Breast epithelium (tissue), 4 donors: Measurements from ENCODE around the gene ZNF267. TPM values are rescaled to one million over a fixed set of nuclear protein-coding genes. Genes with fewer than 3 reads are reported as not detected.
A peak's percentile ranks its signal among the peaks of the same experiment; 100 is the strongest.
"Not testable (repeated sequence)": the region's sequence is repeated elsewhere in the genome, so short reads cannot be mapped to it uniquely, and the experiment has no call there.

Experiments used
- DNase-seq, 2 donors: peaks; one replicate each; pipeline ENCODE4 v3.0.0-alpha.2; 2019; ENCODE audit warnings: low spot score in 2 of 2
- H3K27ac ChIP-seq, 2 donors: fragments of 200-600 bp; sonication (generic) in 1 of 2; one replicate each; pipeline ENCODE4 v1.5.1; 2016 to 2019; ENCODE audit warnings: mild to moderate bottlenecking in 1 of 2
- H3K27me3 ChIP-seq, 2 donors: fragments of 200-600 bp; sonication (generic) in 1 of 2; one replicate each; pipeline versions ENCODE4 v1.5.1 to v1.6.0; 2017 to 2019; ENCODE audit warnings: control low read depth in 1 of 2, mild to moderate bottlenecking in 1 of 2
- H3K36me3 ChIP-seq: fragments of 200-600 bp; one replicate; pipeline ENCODE4 v1.5.1; 2019
- H3K4me1 ChIP-seq, 2 donors: fragments of 200-600 bp; sonication (generic); one replicate each; pipeline ENCODE4 v1.5.1; 2016 to 2019; ENCODE audit warnings: control low read depth in 1 of 2
- H3K4me3 ChIP-seq, 3 donors: fragments of 200-600 bp; sonication (generic); 1 replicate in 2 of 3; 2 replicates in 1 of 3; pipeline ENCODE4 v1.5.1; 2016 to 2019; ENCODE audit warnings: mild to moderate bottlenecking in 3 of 3, moderate library complexity in 2 of 3
- H3K9me3 ChIP-seq, 2 donors: fragments of 200-600 bp; sonication (generic) in 1 of 2; one replicate each; pipeline ENCODE4 v1.5.1; 2016 to 2019; ENCODE audit warnings: control low read depth in 1 of 2
- POLR2A ChIP-seq: fragments of 450-650 bp; IDR thresholded peaks from one replicate; pipeline ENCODE4 v1.6.1; 2016; ENCODE audit warnings: antibody characterized with exemption, mild to moderate bottlenecking, moderate library complexity
- POLR2AphosphoS5 ChIP-seq, 3 donors: sonication (generic); formaldehyde crosslinking; IDR thresholded peaks; one replicate each; pipeline ENCODE4 v1.6.1; 2017; ENCODE audit warnings: antibody characterized with exemption in 3 of 3
- intact Hi-C: fragments of 100-400 bp; cut with DNase I; formaldehyde crosslinking; loops from one replicate; pipeline ENCODE4 v1.15.1; 2023; ENCODE audit warnings: low total_unique reads
- total RNA-seq, 3 donors: library from RNA; depleted of rRNA; stranded (reverse); fragments of >200 nt; gene quantifications; one replicate each; pipeline ENCODE4 v1.1.0, GENCODE V29; 2016
- TF ChIP-seq, protein P1 (sequence below), 3 donors: fragments of 450-650 bp; IDR thresholded peaks; one replicate each; pipeline ENCODE4 v1.5.1; 2016 to 2017; ENCODE audit warnings: antibody characterized with exemption in 3 of 3, mild to moderate bottlenecking in 3 of 3, moderate library complexity in 3 of 3

Gene ZNF267
- total RNA-seq, 3 donors from 2014 or later, result 12.8 to 24.9 (median 13.8) TPM

GRCh38 chr16:31897283-31897682, 23.7 kb downstream of the ZNF267 start:
- Histone ChIP-seq H3K9me3 (peaks cover 10 to 17% of the 10 kb centered on the region in 2 donors), H3K27me3 (no peaks in the 10 kb centered on the region), H3K4me1 (no peaks in the 10 kb centered on the region), H3K36me3 (peaks cover 14% of the 10 kb centered on the region), H3K27ac (no peak overlapping the region), H3K4me3 (no peak overlapping the region)
- no peak for DNase-seq
- TF ChIP-seq POLR2AphosphoS5 (IDR thresholded peaks at IDR 0.05), result no peak
- TF ChIP-seq, protein P1, sequence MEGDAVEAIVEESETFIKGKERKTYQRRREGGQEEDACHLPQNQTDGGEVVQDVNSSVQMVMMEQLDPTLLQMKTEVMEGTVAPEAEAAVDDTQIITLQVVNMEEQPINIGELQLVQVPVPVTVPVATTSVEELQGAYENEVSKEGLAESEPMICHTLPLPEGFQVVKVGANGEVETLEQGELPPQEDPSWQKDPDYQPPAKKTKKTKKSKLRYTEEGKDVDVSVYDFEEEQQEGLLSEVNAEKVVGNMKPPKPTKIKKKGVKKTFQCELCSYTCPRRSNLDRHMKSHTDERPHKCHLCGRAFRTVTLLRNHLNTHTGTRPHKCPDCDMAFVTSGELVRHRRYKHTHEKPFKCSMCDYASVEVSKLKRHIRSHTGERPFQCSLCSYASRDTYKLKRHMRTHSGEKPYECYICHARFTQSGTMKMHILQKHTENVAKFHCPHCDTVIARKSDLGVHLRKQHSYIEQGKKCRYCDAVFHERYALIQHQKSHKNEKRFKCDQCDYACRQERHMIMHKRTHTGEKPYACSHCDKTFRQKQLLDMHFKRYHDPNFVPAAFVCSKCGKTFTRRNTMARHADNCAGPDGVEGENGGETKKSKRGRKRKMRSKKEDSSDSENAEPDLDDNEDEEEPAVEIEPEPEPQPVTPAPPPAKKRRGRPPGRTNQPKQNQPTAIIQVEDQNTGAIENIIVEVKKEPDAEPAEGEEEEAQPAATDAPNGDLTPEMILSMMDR (IDR thresholded peaks at IDR 0.05), result no peak
- TF ChIP-seq POLR2A, result no peak
- intact Hi-C loops, result no loop called here

- intact Hi-C loops, result no loop called here
- DNase-seq, result no peak
- no peaks in the 10 kb centered on the region for H3K27me3 ChIP-seq
- TF ChIP-seq POLR2AphosphoS5 (IDR thresholded peaks at IDR 0.05), result no peak
- TF ChIP-seq POLR2A, result no peak
- TF ChIP-seq, protein P1 (IDR thresholded peaks at IDR 0.05), result no peak
- H3K4me1 ChIP-seq, result no peaks in the 10 kb centered on the region
- H3K9me3 ChIP-seq, result peaks cover 14 to 23% of the 10 kb centered on the region in 2 donors
- peaks cover 14% of the 10 kb centered on the region for H3K36me3 ChIP-seq
- no peak overlapping the region for H3K27ac ChIP-seq
- H3K4me3 ChIP-seq, result no peak overlapping the region
Measured at GRCh38 chr16:31899505-31899904, 25.9 kb downstream of the ZNF267 start.

DNA sequence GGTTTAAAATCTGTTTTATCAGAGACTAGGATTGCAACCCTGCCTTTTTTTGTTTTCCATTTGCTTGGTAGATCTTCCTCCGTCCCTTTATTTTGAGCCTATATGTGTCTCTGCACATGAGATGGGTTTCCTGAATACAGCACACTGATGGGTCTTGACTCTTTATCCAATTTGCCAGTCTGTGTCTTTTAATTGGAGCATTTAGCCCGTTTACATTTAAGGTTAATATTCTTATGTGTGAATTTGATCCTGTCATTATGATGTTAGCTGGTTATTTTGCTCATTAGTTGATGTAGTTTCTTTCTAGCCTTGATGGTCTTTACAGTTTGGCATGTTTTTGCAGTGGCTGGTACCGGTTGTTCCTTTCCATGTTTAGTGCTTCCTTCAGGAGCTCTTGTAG, 31.0 kb downstream of the ZNF267 start:
- H3K9me3 ChIP-seq, result peaks cover 43 to 50% of the 10 kb centered on the region in 2 donors
- H3K4me1 ChIP-seq, H3K27me3 ChIP-seq, H3K27ac ChIP-seq, H3K36me3 ChIP-seq, H3K4me3 ChIP-seq, intact Hi-C loops, DNase-seq: not testable (repeated sequence)

GRCh38 chr16:31913668-31914067, 40.1 kb downstream of the ZNF267 start:
- Histone ChIP-seq H3K9me3 (peaks cover 79 to 99% of the 10 kb centered on the region in 2 donors), H3K27ac (no peak overlapping the region), H3K4me3 (peak overlapping the region in 1 of 3 donors; percentile 12), H3K36me3 (peaks cover 29% of the 10 kb centered on the region), H3K27me3 (no peaks in the 10 kb centered on the region), H3K4me1 (no peaks in the 10 kb centered on the region)
- TF ChIP-seq POLR2AphosphoS5 (IDR thresholded peaks at IDR 0.05) (no peak), POLR2A (no peak)
- TF ChIP-seq, protein P1 (IDR thresholded peaks at IDR 0.05), result no peak
- intact Hi-C loops, result no loop called here
- no peak for DNase-seq

GRCh38 chr16:31916056-31916488, 42.5 kb downstream of the ZNF267 start:
- no peak for TF ChIP-seq POLR2AphosphoS5 (IDR thresholded peaks at IDR 0.05)
- TF ChIP-seq POLR2A, result no peak
- TF ChIP-seq, protein P1 (IDR thresholded peaks at IDR 0.05), result no peak
- peak overlapping the region in 1 of 3 donors; percentile 3 for H3K4me3 ChIP-seq
- no peak for DNase-seq
- peaks cover 29% of the 10 kb centered on the region for H3K36me3 ChIP-seq
- no peaks in the 10 kb centered on the region for H3K27me3 ChIP-seq
- peaks cover 85 to 99% of the 10 kb centered on the region in 2 donors for H3K9me3 ChIP-seq
- H3K4me1 ChIP-seq, result no peaks in the 10 kb centered on the region
- no peak overlapping the region for H3K27ac ChIP-seq
- intact Hi-C loops, result no loop called here

- Histone ChIP-seq H3K36me3 (peaks cover 20% of the 10 kb centered on the region), H3K27ac (no peak overlapping the region), H3K27me3 (no peaks in the 10 kb centered on the region), H3K4me3 (no peak overlapping the region), H3K4me1 (no peaks in the 10 kb centered on the region), H3K9me3 (peaks cover 64 to 99% of the 10 kb centered on the region in 2 donors)
- DNase-seq, result no peak
- intact Hi-C loops, result no loop called here
- no peak for TF ChIP-seq POLR2A
- TF ChIP-seq POLR2AphosphoS5 (IDR thresholded peaks at IDR 0.05), result no peak
- TF ChIP-seq, protein P1 (IDR thresholded peaks at IDR 0.05), result no peak
Measured at GRCh38 chr16:31920373-31920772, 46.8 kb downstream of the ZNF267 start.

- H3K9me3 ChIP-seq, intact Hi-C loops, H3K36me3 ChIP-seq, H3K27me3 ChIP-seq, H3K4me1 ChIP-seq, H3K27ac ChIP-seq, H3K4me3 ChIP-seq, DNase-seq: not testable (repeated sequence)
Measured at GRCh38 chr16:31951806-31952205, 78.2 kb downstream of the ZNF267 start.

DNA sequence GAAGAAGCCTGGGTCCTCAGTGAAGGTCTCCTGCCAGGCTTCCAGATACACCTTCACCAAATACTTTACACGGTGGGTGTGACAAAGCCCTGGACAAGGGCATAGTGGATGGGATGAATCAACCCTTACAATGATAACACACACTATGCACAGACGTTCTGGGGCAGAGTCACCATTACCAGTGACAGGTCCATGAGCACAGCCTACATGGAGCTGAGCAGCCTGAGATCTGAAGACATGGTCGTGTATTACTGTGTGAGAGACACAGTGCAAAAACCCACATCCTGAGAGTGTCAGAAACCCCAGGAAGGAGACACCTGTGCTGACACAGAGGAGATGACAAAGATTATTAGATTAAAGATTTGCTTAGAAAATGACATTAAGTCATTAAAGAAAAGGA, 78.6 kb downstream of the ZNF267 start:
- H3K4me3 ChIP-seq, H3K27me3 ChIP-seq, H3K36me3 ChIP-seq, intact Hi-C loops, H3K4me1 ChIP-seq, H3K9me3 ChIP-seq, DNase-seq, H3K27ac ChIP-seq: not testable (repeated sequence)
